CD4-positive, alpha-beta T cell treated with Interleukin-15 for 4 hours (primary cell): Measurements from ENCODE around the gene TEDC2.
"Not testable (repeated sequence)": the region's sequence is repeated elsewhere in the genome, so short reads cannot be mapped to it uniquely, and the experiment has no call there.

Experiments used
- DNase-seq: peaks from one replicate; pipeline ENCODE4 v3.0.0-alpha.2; 2020; ENCODE audit warnings: low spot score

The TEDC2 gene, protein sequence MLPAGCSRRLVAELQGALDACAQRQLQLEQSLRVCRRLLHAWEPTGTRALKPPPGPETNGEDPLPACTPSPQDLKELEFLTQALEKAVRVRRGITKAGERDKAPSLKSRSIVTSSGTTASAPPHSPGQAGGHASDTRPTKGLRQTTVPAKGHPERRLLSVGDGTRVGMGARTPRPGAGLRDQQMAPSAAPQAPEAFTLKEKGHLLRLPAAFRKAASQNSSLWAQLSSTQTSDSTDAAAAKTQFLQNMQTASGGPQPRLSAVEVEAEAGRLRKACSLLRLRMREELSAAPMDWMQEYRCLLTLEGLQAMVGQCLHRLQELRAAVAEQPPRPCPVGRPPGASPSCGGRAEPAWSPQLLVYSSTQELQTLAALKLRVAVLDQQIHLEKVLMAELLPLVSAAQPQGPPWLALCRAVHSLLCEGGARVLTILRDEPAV

DNA sequence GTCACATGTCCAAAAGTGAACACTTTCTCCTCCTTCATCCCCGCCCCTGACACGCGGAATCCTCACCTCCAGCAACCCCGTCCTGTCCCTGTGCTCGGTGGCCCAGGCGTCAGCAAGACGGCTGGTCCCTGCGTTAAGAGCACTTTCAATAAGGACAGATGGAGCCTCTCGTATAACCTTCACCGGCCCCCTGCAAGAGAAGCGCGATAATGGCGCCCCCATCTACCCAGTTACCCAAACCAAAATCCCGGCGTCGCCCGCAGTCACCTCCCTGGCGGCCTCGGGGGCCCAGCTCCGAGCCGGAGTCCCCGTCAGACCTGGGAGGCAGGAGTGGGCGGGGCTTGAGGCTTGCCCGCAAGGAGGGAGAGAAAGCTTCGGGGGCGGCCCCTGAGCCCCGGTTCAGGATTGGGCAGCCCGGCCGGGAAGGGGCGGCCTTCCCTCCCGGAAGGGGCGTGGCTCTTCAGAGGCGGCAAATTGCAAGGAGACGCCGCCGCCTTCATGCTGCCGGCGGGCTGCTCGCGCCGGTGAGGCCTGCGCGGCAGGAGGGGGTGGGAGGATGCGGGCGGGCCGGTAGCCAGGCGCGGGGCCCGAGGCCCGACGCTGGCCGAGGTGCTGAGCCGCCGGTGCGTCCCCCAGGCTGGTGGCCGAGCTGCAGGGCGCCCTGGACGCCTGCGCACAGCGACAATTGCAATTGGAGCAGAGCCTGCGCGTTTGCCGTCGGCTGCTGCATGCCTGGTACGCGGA lies at the start of gene TEDC2:
TSS of gene TEDC2 (plus strand) at position 463 of the 744 bp plus-strand sequence. CDS start at position 499, 36 bp downstream.
- peak; percentile 95 for DNase-seq

DNA sequence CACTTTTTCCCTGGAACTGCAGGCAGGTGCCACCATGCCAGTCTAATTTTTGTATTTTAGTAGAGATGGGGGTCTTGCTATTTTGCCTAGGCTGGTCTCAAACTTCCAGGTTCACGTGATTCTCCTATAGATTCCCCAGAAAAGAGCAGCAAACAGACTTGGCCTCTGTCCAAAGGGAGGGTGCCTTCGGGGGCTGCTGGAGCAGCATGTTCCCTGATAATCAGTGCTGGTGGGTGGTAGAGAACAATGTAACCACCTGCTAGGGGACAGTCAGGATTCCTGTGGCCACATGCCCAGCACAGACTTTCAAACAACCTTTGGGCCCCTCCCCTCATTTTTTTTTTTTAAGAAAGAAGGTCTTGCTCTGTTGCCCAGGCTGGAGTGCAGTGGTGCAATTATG lies 44.8 kb upstream of the TEDC2 start:
- no peak for DNase-seq

DNA sequence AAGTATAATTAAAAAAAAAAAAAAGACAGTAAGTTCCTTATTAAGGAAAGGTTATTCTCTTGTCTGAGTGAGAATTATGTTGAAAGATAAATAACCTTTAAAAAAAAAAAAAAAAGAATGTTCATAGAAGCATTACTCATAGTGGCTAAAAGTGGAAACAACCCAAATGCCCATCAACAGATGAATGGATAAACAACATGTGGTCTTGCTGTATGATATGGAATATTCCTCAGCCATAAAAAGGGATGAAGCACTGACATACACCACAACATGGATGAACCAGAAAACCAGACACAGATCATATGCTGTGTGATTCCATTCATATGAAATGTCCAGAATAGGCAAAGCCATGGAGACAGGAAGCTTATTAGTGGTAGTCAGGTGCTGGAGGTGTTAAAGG lies 39.9 kb upstream of the TEDC2 start:
- DNase-seq, result no peak

DNA sequence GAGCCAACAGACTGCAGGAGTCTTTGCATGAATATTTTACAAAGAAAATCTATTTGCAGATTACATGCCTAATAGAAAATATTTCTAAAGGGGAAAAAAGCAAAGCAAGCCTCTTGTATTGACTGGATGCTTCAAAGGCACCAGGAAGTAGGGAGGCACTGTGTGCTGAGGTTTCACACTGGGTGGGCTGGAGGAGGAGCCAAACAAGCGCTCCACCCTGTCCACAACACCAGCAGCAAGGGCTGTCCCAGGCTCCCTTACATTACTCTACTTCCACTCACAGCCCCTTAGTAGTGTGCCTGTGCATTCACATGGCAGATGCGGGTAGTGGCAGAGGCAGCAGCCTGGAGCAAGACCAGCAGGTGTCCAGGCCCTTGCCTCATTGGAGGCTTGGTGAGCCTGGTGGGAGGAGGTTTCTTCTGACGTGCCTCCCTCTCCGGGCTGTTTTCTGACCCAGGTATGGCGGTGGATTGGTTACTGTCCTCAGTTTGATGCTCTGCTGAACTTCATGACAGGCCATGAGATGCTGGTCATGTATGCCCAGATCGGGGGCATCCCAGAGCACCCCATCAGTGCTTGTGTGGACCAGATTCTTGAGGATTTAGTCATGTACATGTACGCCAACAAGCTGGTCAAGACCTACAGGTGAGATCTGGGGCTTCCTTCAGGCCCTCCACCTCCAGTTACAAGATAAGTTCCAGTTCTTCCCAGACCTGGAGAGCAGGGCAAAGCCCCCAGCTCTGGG lies 37.6 kb upstream of the TEDC2 start:
- DNase-seq, result no peak

DNA sequence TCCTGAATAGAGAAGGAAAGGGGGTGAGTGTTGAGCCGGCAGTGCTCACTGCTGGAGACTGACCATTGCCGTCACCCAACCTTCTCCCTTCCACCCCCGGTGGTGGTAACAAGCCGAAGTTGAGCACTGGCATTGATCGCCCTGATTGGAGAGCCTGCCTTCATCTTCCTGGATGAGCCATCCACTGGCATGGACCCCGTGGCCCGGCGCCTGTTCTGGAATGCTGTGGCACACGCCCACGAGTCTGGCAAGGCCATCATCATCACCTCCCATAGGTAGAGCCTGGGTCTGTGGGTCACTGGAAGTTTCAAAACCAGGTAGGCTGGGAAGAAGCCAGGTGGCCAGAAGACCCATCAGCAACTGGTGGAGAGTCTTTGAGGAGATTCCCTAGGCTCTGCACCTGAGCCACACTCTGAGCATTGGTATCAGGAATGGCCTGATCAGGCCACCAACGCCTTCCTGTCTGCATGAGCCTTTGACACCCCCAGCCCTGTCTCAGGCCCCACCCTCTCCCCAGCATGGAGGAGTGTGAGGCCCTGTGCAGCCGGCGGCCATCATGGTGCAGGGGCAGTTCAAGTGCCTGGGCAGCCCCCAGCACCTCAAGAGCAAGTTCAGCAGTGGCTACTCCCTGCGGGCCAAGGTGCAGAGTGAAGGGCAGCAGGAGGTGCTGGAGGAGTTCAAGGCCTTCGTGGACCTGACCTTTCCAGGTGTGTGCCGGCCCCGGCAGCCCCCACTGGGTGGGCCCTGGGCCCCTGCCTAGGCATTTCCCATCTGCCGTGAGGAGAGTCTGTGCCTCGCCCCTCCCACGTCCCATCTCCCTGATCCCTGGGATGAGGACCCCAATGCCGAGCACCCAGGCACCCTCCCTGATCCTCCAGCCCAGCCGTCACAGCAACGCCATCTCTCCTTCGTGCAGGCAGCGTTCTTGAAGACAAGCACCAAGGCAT lies 35.6 kb upstream of the TEDC2 start:
- DNase-seq, result no peak

DNA sequence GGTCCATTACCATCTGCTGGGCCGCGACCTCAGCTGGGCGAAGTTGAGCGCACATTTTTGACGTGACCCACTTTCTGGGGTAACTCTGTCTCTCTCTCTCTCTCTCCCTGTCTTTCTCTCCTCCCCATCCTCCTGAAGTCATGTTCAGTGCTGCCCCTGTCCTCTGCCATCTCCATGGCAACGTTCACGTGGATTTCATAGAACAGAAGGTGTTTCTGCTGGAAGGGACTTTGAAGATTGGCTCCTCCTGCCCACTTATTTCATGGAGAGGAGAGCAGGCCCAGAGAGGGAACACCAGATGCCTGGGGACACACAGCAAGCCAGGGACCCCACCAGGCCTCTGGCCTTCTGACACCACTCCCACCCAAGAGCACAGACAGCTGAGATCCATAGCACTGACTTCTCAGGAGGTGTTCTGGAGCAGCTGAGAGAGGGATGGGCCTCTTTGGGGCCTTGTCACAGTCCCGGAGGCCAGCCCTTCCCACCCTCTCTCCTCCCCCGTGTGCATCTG lies 34.8 kb upstream of the TEDC2 start:
- DNase-seq, result no peak

DNA sequence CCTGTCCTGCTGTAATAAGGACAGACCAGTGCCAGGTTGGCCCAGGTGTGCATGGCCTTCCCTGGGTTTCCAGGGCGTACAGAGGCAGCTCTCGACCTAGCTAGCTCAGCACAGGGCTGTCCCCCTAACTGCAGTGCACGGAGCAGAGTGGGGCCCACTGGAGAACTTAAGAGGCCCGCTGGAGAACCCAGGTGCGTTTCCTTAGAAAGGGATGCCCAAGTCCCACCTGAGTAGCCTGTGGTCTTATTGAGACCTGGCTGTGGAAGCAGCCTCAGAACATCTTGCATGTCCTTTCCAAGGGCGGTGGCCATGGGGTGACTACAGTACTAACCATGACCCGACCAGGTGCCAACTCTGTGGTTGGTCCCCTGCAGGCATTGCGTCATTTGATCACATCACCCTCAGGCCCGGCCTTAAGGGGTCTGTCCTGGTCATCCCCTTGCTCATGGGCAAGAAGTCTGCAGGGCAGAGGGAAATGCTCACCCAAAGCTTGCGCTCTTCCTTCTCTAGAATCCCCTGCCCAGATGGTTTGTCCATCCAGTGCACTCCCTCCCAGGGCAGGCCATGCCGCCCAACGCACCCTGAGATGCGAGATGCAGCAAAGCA lies 34.0 kb upstream of the TEDC2 start:
- DNase-seq, result no peak

DNA sequence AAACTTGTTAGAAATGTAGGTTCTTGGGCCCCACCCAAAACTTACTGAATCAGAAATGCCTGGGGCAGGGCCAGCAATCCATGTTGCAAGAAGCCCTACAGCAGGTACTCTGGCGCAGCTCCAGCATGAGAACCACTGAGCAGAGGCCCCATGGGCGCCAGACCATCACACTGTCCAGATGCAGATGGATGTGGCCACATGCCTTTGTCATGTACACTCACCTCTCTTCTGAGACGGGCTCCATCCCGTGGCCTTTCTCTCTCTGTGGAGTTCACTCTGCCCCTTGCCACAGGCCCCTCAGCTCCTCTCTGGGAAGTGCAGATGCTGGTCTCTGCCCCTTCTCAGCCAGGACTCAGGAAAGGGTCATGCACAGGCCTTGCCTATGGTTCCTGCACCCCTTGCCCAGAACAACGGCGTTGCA lies 33.0 kb upstream of the TEDC2 start:
- DNase-seq, result no peak

DNA sequence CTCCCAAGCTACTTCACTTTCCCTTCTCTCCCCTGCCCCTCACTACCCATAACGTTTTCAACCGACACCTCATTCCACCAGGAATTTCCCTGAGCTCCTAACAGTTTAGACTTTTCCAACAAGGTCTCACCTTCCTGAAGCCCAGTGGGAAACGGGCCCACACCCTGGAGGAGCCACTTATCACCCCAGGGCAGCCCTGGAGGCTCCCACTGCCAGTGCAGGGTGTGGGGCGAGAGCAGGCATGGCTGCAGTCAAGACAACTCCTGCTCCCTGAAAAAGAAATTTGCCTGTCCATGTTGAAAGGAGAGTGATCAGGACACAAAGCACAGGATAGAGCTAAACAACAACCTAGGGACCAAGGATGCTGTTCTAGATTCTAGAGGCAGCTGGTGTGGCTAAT lies 32.4 kb upstream of the TEDC2 start:
- no peak for DNase-seq

DNA sequence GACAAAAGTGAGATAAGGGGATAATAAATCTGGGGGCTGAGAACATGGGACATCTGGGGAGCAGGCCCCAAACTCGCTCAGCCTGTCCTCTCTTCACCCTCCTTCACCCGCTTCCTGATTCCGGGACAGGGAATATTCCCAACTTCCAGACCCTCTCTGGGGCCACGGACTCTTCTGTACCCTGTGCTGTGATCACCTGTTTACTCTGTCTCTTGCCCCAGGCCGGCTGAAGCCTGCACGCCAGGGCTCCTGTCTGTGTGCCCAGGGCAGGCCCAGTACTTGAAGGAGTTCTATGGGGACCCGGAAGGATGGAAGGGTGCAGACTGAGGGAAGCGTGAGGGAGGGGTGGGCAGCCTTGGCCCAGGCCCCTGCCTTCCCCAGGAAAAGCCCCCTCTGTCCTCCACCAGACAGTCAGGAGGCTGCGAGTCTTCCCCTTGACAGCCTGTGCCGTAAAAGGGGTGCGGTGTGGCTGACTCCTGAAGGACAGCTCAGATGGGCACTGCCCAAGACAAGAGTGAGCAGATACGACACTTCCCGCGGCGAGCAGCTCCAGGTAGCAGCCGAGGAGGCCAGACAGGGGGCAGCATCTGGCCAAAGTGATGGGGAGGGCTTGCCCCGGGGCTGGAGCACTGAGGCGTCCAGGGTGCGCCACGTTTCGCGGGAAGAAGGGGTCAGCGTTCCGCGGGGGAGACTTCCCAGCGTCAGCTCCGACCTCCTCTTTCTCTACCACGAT lies 31.7 kb upstream of the TEDC2 start:
- peak; percentile 4 for DNase-seq

DNA sequence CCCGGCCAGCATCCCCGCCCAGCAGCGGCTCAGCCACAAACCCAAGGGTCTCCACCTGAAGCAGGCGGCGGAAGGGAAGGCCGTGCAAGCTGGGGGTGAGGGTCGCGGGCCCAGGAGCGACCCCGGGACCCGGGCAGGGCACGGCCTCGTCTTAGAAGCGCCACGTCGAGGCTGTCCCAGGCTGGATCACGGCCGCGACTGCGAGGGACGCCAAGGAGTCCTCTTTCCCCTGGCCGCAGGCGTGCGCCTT lies 31.2 kb upstream of the TEDC2 start:
- DNase-seq, result no peak

DNA sequence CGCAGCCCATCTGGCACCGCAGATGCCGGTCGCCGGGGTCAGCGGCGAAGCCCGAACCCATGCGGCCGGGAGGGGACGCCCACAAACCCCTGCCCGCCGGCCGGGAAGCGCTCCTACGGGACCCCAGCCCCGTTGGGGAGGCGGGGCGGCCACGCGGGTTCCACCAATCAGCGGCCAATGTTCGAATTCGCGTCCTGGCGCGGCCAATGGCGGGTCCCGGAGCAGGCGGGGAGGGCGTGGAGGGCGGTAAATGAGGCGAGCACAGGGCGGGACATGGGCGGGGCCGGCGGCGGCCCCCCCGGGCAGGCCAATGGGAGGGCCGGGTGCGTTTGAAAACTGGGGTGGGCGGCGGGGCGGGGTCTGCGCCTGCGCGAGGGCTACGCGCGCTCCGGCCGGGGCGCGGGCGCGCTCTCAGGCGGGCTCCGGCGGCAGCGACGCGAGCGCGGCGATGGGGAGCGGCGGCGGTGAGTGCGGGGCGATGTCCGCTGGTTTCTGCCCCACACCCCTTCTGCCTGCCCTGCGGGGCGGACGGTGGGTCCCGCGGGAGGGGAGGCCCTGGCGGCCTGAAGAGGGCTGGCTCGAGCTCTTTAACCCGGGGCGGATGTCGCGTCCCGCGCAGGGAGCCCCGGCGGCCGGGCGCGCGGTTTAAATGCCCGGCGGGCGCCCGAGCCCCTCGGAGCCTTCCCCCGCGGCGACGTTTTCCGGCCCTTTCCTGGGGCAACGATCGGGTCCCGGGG lies 30.7 kb upstream of the TEDC2 start, which contains the start of gene CCNF:
TSS of gene CCNF (plus strand) at position 414 of the 737 bp plus-strand sequence. CDS start at position 449, 35 bp downstream.
- DNase-seq, result peak; percentile 98

DNA sequence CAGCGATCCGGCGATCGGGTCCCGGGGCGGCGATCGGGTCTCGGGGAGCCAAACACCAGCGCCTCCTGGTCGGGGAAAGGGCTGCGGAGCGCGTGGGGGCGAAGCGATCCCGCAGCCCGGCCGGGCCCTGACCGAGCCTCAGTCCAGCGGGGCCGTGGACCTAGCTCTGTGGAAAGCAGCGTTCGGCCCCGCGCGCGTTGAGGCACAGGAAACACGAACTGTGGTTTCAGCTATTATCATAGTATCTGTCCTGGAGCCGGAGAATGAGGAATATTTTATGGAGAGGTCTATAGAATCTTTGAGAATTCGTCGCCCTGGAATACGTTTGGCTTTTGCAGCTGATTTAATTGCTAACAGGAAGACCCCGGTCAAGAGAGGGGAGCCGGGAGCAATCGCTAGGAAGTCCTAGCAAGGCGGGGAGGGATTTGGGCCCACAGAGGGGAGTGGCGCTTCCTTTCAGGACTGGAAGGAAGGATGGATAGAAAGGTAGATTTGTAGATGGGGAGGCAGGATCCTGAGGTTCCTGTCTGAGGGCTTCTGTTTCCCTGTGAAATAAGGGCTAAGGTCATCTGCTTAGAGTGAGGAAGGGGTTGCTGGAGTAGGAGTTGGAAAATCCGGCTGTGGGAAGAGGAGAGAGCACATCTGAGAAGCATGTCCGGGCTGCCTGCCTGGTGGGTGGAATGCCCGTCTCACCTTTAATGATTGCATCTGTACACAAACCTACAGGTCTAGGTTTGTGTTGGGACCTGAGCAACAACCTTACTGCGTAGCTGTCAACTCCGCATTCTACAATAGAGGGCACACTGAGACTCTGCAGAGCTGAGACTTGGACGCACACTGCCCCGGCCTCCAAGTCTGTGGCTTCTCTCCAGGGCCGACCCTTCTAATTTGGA lies 29.9 kb upstream of the TEDC2 start:
- peak; percentile 30 for DNase-seq

DNA sequence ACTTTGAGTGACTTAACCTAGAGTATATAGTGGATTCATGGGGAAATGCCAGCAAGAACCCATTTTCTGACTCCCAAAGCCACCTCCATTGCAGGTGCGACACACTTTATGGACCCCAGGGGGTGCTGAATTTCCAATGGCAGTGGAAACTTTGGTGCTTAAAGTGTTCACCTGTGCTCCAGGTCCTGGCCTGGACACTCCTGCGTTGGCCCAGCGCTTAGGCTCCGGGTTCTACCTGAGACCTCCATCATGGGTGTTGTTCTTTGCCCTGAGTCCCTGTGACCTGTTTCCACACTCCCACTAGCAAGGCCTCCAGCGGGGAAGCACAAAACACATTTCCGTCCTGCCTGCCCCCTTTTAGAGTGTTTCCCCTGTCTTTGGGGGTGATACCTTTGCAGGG lies 27.6 kb upstream of the TEDC2 start:
- DNase-seq, result no peak

DNA sequence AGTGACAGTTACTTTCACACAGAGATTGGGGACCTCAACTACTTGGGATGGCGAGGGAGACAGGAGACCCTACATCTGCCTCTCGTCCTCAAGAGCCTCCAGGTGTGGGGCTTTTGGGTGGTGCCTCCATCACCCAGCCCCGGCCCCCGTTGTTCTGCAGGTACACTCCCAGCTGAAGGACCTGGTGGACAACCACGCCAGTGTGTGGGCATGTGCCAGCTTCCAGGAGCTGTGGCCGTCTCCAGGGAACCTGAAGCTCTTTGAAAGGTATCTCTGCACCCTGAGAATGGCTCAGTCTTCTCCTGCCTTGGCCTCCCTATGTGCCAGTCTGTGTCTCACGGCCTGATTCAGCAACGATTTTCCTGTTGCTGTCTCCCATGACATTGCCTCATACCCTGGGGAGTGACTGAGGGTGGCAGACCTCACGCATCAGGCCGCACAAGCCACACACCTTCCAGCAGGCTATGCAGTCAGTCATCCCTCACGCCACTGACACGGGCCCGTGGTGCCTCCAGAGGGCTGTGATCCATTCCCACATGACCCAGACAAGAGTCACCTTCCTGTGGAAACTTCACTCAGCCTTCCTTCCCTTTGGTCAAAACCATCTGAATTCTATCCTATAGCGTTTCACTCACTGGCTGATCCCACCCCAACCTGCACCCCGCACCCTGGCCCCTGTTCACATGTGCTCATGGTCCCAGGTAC lies 27.0 kb upstream of the TEDC2 start:
- no peak for DNase-seq

DNA sequence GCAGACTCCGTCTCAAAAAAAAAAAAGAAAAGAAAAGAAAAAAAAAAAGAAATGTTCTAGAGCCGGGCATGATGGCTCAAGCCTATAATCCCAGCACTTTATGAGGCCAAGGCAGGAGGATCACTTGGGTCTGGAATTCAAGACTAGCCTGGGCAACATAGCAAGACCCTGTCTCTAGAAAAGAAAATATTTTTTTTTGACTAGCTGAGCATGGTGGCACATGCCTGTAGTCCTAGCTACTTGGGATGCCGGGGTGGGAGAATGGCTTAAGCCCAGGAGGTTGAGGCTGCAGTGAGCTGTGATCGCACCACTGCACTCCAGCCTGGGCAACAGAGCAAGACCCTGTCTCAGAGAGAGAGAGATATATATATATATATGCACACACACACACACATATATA lies 24.7 kb upstream of the TEDC2 start:
- not testable (repeated sequence) for DNase-seq

DNA sequence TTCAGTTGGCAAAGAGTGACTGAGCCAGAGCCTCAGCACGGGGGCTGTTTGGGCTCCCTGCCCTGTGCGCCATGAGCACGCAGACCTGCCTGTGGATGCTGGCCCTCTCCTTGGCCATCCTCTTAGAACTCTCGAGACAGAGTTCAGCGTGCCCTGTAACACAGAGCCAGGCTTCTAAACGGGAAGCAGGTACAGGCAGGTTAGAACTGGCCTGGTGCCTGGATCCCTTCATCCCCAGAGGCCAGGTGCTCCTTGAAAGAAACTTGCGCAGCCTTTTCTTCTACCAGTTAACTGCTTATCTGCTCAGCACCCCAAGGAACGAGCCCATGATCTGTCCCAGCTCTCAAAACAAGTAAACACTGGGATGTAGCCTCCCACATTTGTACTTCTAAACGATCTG lies 23.8 kb upstream of the TEDC2 start:
- DNase-seq, result no peak
